Pancreas (tissue), 10 donors: ENCODE results near the gene SUN1. TPM values are rescaled to one million over a fixed set of nuclear protein-coding genes. Genes with fewer than 3 reads are reported as not detected.
A peak's percentile ranks its signal among the peaks of the same experiment; 100 is the strongest.
"Not testable (repeated sequence)": the region's sequence is repeated elsewhere in the genome, so short reads cannot be mapped to it uniquely, and the experiment has no call there.

Experiments
- ATAC-seq, 4 donors: fragments of 200-7000 bp; cut with Tn5 transposase; one replicate each; pipeline versions ENCODE4 v1.8.0 to v1.9.1; 2020; ENCODE audit warnings: mild to moderate bottlenecking in 4 of 4, moderate library complexity in 4 of 4
- DNase-seq, 6 donors: peaks; one replicate each; pipeline ENCODE4 v3.0.0-alpha.2; 2020
- FAIRE-seq: peaks from 2 replicates; lab custom pipeline; 2012; peaks lifted over from hg19 to GRCh38; lab: Jason Lieb, UNC
- H3K27ac ChIP-seq, 4 donors: fragments of 200-600 bp; sonication (generic); 1 replicate in 3 of 4; 2 replicates in 1 of 4; pipeline versions ENCODE4 v1.5.0 to v1.8.0; 2020
- H3K27me3 ChIP-seq, 4 donors: fragments of 200-600 bp; one replicate each; pipeline ENCODE4 v1.8.0; 2021
- H3K36me3 ChIP-seq, 3 donors: fragments of 200-600 bp; sonication (generic) in 1 of 3; one replicate each; pipeline versions ENCODE4 v1.5.0 to v1.8.0; 2020 to 2021
- H3K4me1 ChIP-seq, 3 donors: fragments of 200-600 bp; one replicate each; pipeline ENCODE4 v1.8.0; 2021
- H3K4me3 ChIP-seq, 4 donors: fragments of 200-600 bp; sonication (generic) in 2 of 4; one replicate each; pipeline versions ENCODE4 v1.5.0 to v1.8.0; 2020 to 2021
- H3K9me3 ChIP-seq, 4 donors: fragments of 200-600 bp; one replicate each; pipeline ENCODE4 v1.8.0; 2021
- WGBS, 2 donors: extraction: QIAGEN DNeasy Blood & Tissue Kit; methylation state at CpG; one replicate each; pipeline ENCODE4 v1.1.7; 2013; 5-methylcytosine and 5-hydroxymethylcytosine counted together
- intact Hi-C, 3 donors: fragments of 100-400 bp; cut with DNase I; formaldehyde crosslinking; loops; one replicate each; pipeline versions ENCODE4 v1.11.1 to v1.14.2; 2022
- polyA plus RNA-seq, 2 donors: library from polyadenylated mRNA; stranded (reverse); fragments of 200-250 nt; gene quantifications; one replicate each; pipeline ENCODE4 v1.2.3, GENCODE V29; 2013
- total RNA-seq, 6 donors: library from RNA; stranded (reverse); fragmentation: NEBNext Ultra II Directional in 4 of 6; extraction: Animal tissue kit (Norgen Biotek cat#: 25700) in 4 of 6; gene quantifications; one replicate each; pipeline versions ENCODE4 v1.2.1 to v1.2.4, GENCODE V29; 2021 to 2023
- TF ChIP-seq, protein P1 (sequence below), 4 donors: fragments of 200-600 bp; sonication (generic) in 3 of 4; IDR thresholded peaks; one replicate each; pipeline versions ENCODE4 v1.5.0 to v1.8.0; 2021; ENCODE audit warnings: antibody characterized with exemption in 4 of 4
- donor health status: healthy with polysubstance abuse.
- donor health status: DM: no; HTN: no; CAD: no; lungs with moderate emphysema.
- donor health status: DM: no; HTN: no; CAD: no.
- donor health status: control.
- donor health status: control.
- donor health status: Bipolar disorder and iron deficiency.
- donor health status: DM: yes; HTN: yes; CAD: no.
- donor health status: DM: no; HTN: no; CAD: no.
- donor health status: DM: no; HTN: no; CAD: no.
- donor health status: DM: yes; HTN: yes; CAD: no.

SUN1 gene
- total and polyA plus RNA-seq, 8 donors: 42.6 to 93.2 (median 55.9) TPM

DNA sequence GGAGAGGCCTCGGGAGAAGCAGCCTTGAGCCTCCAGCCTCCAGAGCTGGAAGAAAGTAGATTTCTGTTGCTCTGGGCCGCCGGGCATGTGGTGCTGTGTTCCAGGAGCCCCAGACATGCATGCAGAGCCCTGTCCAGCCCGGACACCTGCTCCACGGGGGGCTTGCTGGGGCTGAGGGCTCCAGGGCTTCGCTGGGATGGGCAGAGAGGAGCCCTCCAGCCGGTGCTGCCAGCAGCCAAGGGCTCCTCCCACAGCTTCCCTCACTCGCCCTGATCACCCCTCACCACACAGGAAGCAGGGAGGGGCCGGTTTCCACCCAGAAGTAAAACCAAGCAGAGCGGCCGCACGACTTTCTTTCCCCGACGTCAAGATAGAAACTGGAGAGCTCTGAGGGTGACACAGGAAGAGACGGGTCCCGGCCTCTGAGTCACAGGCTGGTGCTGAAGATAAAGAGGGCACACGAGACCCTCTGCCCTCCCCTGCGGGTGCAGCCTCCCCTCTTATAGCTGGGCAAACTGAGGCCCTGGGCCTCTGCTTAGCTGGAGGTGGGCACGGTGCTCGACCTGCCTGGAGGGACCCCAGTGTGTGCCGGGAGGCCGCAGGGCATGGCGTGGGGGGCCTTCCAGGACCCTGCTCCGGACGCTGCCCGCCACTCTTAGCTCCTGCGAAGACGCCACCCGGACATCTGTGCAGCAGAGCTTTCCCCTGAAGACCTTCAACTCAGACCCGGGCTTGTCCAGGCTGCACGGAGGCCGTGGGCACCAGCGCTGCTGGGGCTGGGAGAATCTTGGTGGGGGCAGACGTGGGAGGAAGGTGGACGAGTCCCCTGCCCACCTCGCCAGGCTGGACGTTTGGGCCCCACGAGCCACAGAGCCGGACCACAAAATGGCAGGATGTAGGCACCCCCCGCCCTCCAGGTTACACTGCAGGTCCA lies 91.1 kb downstream of the SUN1 start:
- Histone ChIP-seq H3K4me1 (no peaks in the 10 kb centered on the region), H3K9me3 (no peaks in the 10 kb centered on the region), H3K4me3 (no peak overlapping the region), H3K36me3 (no peaks in the 10 kb centered on the region), H3K27ac (peak overlapping the region in 1 of 4 donors; percentile 22), H3K27me3 (no peaks in the 10 kb centered on the region)
- 85% methylated on average over 37 to 40 of the region's 40 CpGs for WGBS, 2 donors
- intact Hi-C loops: no loop called here
- DNase-seq (peak in 4 of 6 donors; percentile 22 to 64 (median 51)), FAIRE-seq (no peak), ATAC-seq (peak in 3 of 4 donors; percentile 46 to 76 (median 68))
- TF ChIP-seq, protein P1, sequence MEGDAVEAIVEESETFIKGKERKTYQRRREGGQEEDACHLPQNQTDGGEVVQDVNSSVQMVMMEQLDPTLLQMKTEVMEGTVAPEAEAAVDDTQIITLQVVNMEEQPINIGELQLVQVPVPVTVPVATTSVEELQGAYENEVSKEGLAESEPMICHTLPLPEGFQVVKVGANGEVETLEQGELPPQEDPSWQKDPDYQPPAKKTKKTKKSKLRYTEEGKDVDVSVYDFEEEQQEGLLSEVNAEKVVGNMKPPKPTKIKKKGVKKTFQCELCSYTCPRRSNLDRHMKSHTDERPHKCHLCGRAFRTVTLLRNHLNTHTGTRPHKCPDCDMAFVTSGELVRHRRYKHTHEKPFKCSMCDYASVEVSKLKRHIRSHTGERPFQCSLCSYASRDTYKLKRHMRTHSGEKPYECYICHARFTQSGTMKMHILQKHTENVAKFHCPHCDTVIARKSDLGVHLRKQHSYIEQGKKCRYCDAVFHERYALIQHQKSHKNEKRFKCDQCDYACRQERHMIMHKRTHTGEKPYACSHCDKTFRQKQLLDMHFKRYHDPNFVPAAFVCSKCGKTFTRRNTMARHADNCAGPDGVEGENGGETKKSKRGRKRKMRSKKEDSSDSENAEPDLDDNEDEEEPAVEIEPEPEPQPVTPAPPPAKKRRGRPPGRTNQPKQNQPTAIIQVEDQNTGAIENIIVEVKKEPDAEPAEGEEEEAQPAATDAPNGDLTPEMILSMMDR (IDR thresholded peaks at IDR 0.05): no peak

DNA sequence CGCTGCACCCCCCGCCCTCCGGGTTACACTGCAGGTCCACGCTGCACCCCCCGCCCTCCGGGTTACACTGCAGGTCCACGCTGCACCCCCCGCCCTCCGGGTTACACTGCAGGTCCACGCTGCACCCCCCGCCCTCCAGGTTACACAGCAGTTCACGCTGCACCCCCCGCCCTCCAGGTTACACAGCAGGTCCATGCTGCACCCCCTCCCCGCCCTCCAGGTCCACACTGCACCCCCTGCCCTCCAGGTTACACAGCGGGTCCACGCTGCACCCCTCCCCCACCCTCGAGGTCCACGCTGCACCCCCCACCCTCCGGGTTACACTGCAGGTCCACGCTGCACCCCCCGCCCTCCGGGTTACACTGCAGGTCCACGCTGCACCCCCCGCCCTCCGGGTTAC lies 91.8 kb downstream of the SUN1 start:
- FAIRE-seq, ATAC-seq, H3K4me3 ChIP-seq, intact Hi-C loops, H3K27me3 ChIP-seq, H3K9me3 ChIP-seq, H3K36me3 ChIP-seq, H3K4me1 ChIP-seq, H3K27ac ChIP-seq: not testable (repeated sequence)
- WGBS, 2 donors: 79 to 84% methylated on average over 10 to 25 of the region's 25 CpGs
- DNase-seq: peak in 4 of 6 donors; percentile 13 to 83 (median 22)

Other genes starting within 250 kb of the SUN1 start
- gene DNAAF5, start 105.8 kb upstream of the SUN1 start, total RNA-seq: 10 to 100 TPM in 5 of 6 donors, 1 to 10 TPM in 1; 9.0 to 16.6 (median 12.6) TPM
- gene DNAAF5, start 105.8 kb upstream of the SUN1 start, polyA plus RNA-seq: 10 to 100 TPM in 1 of 2 donors, 1 to 10 TPM in 1; 7.7 to 10.5 TPM
- 1 to 10 TPM; 2.5 to 6.1 (median 4.5) TPM for gene PRKAR1B, start 105.2 kb upstream of the SUN1 start, total RNA-seq
- gene PRKAR1B, start 105.2 kb upstream of the SUN1 start, polyA plus RNA-seq: 1 to 10 TPM; 6.8 to 8.4 TPM
- gene GET4, start 44.1 kb downstream of the SUN1 start, total RNA-seq: 10 to 100 TPM; 13.1 to 23.8 (median 19.9) TPM
- 10 to 100 TPM; 52.6 to 94.5 TPM for gene GET4, start 44.1 kb downstream of the SUN1 start, polyA plus RNA-seq
- 10 to 100 TPM; 10.9 to 15.0 (median 13.7) TPM for gene ADAP1, start 122.2 kb downstream of the SUN1 start, total RNA-seq
- gene ADAP1, start 122.2 kb downstream of the SUN1 start, polyA plus RNA-seq: 10 to 100 TPM; 15.5 to 41.2 TPM
- gene COX19, start 143.1 kb downstream of the SUN1 start, total RNA-seq: 1 to 10 TPM; 4.2 to 8.6 (median 6.0) TPM
- 1 to 10 TPM; 7.5 to 9.1 TPM for gene COX19, start 143.1 kb downstream of the SUN1 start, polyA plus RNA-seq
- under 1 TPM in 5 of 6 donors, not detected in 1; 0.12 to 0.59 (median 0.32) TPM for gene CYP2W1, start 150.7 kb downstream of the SUN1 start, total RNA-seq
- under 1 TPM; 0.54 to 0.76 TPM for gene CYP2W1, start 150.7 kb downstream of the SUN1 start, polyA plus RNA-seq
- 1 to 10 TPM; 3.4 to 5.3 (median 3.9) TPM for gene GPR146, start 212.1 kb downstream of the SUN1 start, total RNA-seq
- gene GPR146, start 212.1 kb downstream of the SUN1 start, polyA plus RNA-seq: 1 to 10 TPM; 5.4 to 6.5 TPM